GM21825 (cell line): ENCODE data around the gene SUCLA2.

Experiments used
- ATAC-seq: cut with Tn5 transposase; IDR thresholded peaks from one replicate; pipeline ENCODE4 v1.9.1; 2021; ENCODE audit warnings: mild to moderate bottlenecking, moderate library complexity; ENCODE audit not compliant: unreplicated experiment

Gene SUCLA2

DNA sequence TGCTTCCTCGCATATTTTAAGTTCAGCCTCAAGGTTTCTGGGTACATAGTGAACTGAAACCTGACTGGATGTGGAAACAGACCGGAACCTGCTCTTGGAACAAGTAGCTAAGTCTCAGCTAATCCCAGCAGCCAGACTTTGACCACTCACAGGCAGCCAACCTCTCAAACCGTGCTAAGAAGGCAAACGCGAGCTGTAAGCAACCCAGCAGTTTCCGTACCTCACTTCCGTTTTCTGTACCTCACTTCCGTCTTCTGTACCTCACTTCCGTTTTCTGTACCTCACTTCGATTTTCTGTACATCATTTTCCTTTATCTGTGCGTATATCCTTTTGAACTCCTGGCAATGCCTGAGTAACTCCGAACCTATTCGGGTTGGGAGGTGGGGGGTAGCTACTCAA is 96.8 kb downstream of the SUCLA2 start:
- ATAC-seq, result no peak

DNA sequence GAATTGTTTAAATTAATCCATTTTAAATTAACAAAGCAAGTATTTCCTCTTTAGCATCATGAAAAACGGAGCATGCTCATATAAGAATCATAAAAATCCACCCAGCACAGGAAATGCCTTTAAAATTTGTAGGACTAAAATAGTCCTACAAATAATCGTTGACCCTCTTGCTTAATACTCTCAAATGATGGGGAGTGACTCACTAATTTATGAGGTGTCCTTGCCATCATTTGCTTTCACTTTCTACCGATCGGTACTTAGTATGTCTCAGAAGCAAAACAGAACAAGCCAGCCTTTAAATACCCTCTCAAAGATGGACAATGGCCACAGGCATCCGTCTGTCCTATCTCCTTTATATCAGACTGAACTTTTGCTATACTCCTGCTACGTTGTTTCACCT is 97.2 kb downstream of the SUCLA2 start:
- no peak for ATAC-seq

DNA sequence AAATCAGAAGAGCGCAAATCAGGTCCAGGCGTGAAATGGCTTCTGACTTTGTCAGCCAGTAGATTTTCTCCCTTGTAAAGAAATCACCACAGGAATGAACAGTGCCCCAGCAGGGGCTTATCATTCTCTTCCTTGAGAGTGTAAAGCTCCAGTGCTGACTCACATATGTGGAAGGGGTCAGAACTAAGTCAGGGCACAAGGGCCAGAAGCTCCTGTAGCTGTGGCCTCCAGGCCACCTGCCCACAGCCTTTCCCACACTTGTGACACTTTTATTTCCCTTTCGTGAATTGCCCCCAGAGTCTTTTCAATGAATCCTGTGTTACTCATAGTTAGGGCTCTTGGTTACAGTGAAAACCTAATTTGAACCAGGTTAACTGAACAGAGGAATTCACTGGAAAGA is 99.6 kb downstream of the SUCLA2 start:
- ATAC-seq, result no peak

DNA sequence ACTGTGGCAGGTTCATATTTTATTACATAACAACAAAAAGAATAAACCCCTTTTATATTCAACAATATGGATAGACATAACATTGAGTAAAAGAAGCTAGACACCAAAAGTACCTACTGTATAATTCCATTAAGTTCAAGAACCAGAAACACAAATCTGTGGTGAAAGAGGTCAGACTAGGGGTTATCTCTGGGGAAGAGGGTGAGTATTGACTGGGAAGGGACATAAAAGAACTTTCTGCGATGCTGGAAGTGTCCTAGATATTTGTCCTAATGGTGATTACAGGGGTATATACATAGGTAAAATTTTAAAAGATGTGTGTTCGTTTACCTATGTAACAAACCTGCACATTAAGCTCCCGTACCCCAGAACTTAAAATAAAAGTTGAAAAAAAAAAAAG is 103.0 kb downstream of the SUCLA2 start:
- ATAC-seq, result no peak

DNA sequence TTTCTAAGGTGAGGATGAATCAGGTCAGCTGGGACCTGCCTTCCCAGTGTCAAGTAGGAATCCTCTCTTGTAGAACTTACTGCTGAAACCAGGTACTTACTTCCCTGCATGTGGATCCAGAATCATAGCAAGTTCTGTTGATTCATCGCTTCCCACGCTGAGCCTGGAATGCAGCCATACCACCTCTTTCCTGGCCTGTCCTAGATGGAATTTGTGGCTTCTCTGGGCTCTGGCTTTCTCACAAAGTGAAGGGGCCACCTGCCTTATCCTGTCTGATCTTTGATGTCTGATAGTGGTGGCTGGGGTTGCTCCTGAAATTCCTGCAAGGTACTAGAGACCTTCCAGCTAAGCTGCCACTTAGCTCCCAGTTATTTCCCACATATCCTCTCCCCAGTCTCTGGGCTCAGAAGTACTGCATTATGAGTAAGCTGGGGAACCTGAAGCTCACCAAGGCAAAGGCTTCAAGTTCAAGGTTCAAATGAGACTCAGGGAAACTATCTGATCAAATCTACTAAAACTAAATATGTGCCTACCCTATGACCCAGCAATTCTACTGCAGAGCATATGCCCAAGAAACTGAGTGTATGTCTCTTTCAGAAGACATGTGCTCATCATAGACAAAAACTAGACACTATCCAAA is 103.5 kb downstream of the SUCLA2 start:
- no peak for ATAC-seq

DNA sequence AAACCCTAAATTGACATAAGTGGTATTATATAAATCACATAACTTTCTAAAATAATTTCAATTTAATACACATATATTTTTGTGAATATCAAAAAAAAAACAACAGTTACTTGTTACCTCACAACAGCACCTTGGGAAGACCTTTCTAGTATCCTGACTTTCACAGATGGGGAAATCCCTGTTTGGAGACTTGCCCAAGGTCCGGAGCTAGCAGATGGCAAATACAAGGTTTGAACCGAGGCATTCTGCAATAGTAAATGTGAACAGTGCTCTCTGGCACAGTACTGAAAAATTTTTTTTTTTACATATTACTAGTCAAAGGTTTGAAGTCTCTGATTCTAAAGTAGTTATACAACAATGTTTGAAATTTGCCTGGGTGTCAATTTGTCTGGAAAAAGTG is 104.5 kb downstream of the SUCLA2 start:
- no peak for ATAC-seq

DNA sequence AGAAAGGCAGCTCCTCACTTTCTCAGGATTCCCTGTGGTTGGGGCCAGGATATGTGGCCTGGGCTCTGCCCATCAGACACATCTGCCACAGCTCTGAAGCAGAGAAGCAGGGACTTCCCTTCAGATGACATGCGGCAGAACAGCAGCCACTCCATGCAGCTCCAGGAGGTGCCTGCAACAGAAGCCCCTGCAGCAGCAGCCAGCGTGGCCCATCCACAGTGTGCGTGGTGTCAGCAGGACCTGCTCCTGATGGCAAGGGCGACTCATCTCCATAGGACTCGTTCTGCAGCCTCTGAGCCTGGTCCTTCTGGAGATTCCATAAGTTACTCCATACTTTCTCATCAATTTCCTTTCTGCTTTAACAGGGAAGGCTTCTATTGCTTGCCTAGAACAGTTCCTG is 105.0 kb downstream of the SUCLA2 start:
- ATAC-seq, result no peak

DNA sequence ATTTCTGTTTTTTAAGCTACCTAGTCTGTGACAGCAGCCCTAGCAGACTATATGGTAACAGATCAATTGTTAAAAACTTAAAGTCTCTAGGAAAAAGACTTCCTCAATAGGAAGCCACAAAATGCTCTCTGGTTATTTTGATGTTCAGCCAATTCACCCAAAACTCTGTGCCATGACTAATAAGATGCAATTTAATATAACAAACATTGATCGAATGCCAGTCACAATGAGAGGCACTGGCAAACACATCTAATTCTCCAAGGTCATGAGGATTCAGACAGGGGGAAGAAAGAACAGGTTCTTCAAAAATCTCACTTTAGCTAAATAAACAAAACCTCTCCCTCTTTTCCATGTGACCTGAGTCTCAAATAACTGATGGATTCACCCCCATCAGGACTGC is 107.5 kb downstream of the SUCLA2 start:
- ATAC-seq, result no peak
